CD14-positive monocyte (primary cell): ENCODE measurements around the gene TSHZ2. TPM values are rescaled to one million over a fixed set of nuclear protein-coding genes. Genes with fewer than 3 reads are reported as not detected.

ENCODE experiments used
- DNase-seq, 3 donors: peaks; one replicate each; pipeline ENCODE4 v3.0.0-alpha.2; 2011 to 2022
- H2AFZ ChIP-seq: 2 replicates; pipeline ENCODE4 v1.6.0; 2012; ENCODE audit warnings: mild to moderate bottlenecking, low read depth, low read length, inconsistent platforms; ENCODE audit not compliant: insufficient read depth, poor library complexity, severe bottlenecking
- H3K27ac ChIP-seq, 2 donors: 1 replicate in 1 of 2; 2 replicates in 1 of 2; pipeline ENCODE4 v1.5.1; 2012 to 2013; ENCODE audit warnings: low read length in 2 of 2, control low read depth in 1 of 2, inconsistent platforms in 1 of 2, low read depth in 1 of 2, mild to moderate bottlenecking in 1 of 2
- H3K27me3 ChIP-seq, 2 donors: one replicate each; pipeline versions ENCODE4 v1.6.0 to v1.6.1; 2011 to 2013; ENCODE audit warnings: low read length in 2 of 2; ENCODE audit not compliant: control insufficient read depth in 2 of 2, insufficient read depth in 2 of 2
- H3K36me3 ChIP-seq, 2 donors: replicated peaks in 1 of 2; 1 replicate in 1 of 2; 2 replicates in 1 of 2; pipeline versions ENCODE4 v1.5.1 to v1.6.1; 2012 to 2013; ENCODE audit warnings: low read length in 2 of 2, control low read depth in 1 of 2, inconsistent platforms in 1 of 2, mild to moderate bottlenecking in 1 of 2; ENCODE audit not compliant: insufficient read depth in 2 of 2, control insufficient read depth in 1 of 2
- H3K4me1 ChIP-seq, 2 donors: 1 replicate in 1 of 2; 2 replicates in 1 of 2; pipeline versions ENCODE4 v1.5.1 to v1.6.1; 2012 to 2013; ENCODE audit warnings: low read length in 2 of 2, control low read depth in 1 of 2, inconsistent platforms in 1 of 2, mild to moderate bottlenecking in 1 of 2, moderate library complexity in 1 of 2; ENCODE audit not compliant: insufficient read depth in 2 of 2, control insufficient read depth in 1 of 2
- H3K4me2 ChIP-seq: replicated peaks from 2 replicates; pipeline ENCODE3; 2012; ENCODE audit warnings: low read length, moderate library complexity, mild to moderate bottlenecking; ENCODE audit not compliant: poor library complexity, severe bottlenecking; ENCODE audit errors: extremely low read depth
- H3K4me3 ChIP-seq, 3 experiments: fragments of 200-600 bp in 1 of 3; sonication (generic) in 1 of 3; replicated peaks in 1 of 3; 1 replicate in 2 of 3; 2 replicates in 1 of 3; pipeline ENCODE4 v1.5.1; 2011 to 2013; ENCODE audit warnings: low read length in 3 of 3, mild to moderate bottlenecking in 3 of 3, control low read depth in 2 of 3, low read depth in 2 of 3, inconsistent platforms in 1 of 3, moderate library complexity in 1 of 3
- H3K79me2 ChIP-seq: 2 replicates; pipeline ENCODE4 v1.6.0; 2012; ENCODE audit warnings: mild to moderate bottlenecking, control low read depth, inconsistent platforms, low read length, moderate library complexity; ENCODE audit not compliant: insufficient read depth
- H3K9ac ChIP-seq: 2 replicates; pipeline ENCODE4 v1.6.0; 2017; ENCODE audit warnings: low read length, mild to moderate bottlenecking; ENCODE audit not compliant: insufficient read depth, poor library complexity, severe bottlenecking
- H3K9me3 ChIP-seq, 2 donors: replicated peaks in 1 of 2; 1 replicate in 1 of 2; 2 replicates in 1 of 2; pipeline versions ENCODE4 v1.5.1 to v1.6.1; 2012 to 2013; ENCODE audit warnings: low read length in 2 of 2, control low read depth in 1 of 2; ENCODE audit not compliant: control insufficient read depth in 1 of 2, insufficient read depth in 1 of 2
- H4K20me1 ChIP-seq: 2 replicates; pipeline ENCODE4 v1.6.0; 2012; ENCODE audit warnings: mild to moderate bottlenecking, low read length, control low read depth, moderate library complexity; ENCODE audit not compliant: insufficient read depth
- H3K27ac Mint-ChIP-seq, 7 donors: one replicate each; pipeline ENCODE4 v1.8.0; 2020; ENCODE audit warnings: mild to moderate bottlenecking in 7 of 7, mixed read lengths in 7 of 7, moderate library complexity in 6 of 7, inconsistent platforms in 2 of 7
- H3K27me3 Mint-ChIP-seq, 3 donors: one replicate each; pipeline ENCODE4 v1.8.0; 2021 to 2022; ENCODE audit warnings: low read depth in 3 of 3, mild to moderate bottlenecking in 3 of 3, mixed read lengths in 3 of 3, moderate library complexity in 3 of 3, inconsistent platforms in 1 of 3
- H3K36me3 Mint-ChIP-seq, 2 donors: one replicate each; pipeline ENCODE4 v1.8.0; 2020; ENCODE audit warnings: mixed read lengths in 2 of 2, inconsistent platforms in 1 of 2, mild to moderate bottlenecking in 1 of 2
- H3K4me1 Mint-ChIP-seq: one replicate; pipeline ENCODE4 v1.8.0; 2020; ENCODE audit warnings: mild to moderate bottlenecking, mixed read lengths
- H3K4me3 Mint-ChIP-seq, 2 donors: one replicate each; pipeline ENCODE4 v1.8.0; 2020; ENCODE audit warnings: mild to moderate bottlenecking in 2 of 2, mixed read lengths in 2 of 2, moderate library complexity in 1 of 2
- H3K9me3 Mint-ChIP-seq, 7 donors: one replicate each; pipeline ENCODE4 v1.8.0; 2020 to 2022; ENCODE audit warnings: mixed read lengths in 7 of 7, mild to moderate bottlenecking in 6 of 7, moderate library complexity in 6 of 7, inconsistent platforms in 2 of 7
- CTCF ChIP-seq: fragments of 200-600 bp; IDR thresholded peaks from one replicate; pipeline ENCODE4 v1.8.0; 2022; ENCODE audit warnings: antibody characterized with exemption, mild to moderate bottlenecking
- WGBS: methylation state at CpG from one replicate; pipeline ENCODE4 v1.1.5; 2013; ENCODE audit warnings: missing lambda C conversion rate; ENCODE audit not compliant: insufficient coverage; 5-methylcytosine and 5-hydroxymethylcytosine counted together
- intact Hi-C, 2 donors: fragments of 100-400 bp; cut with micrococcal nuclease; formaldehyde crosslinking; loops; one replicate each; pipeline versions ENCODE4 v1.15.0 to v1.15.1; 2023
- polyA plus RNA-seq, 3 donors: library from polyadenylated mRNA; depleted of rRNA in 1 of 3; unstranded in 2 of 3; stranded (reverse) in 1 of 3; fragments of 300-500 nt in 2 of 3; fragments of >200 nt in 1 of 3; fragmentation: Illumina TruSeq in 2 of 3; gene quantifications; 1 replicate in 2 of 3; 2 replicates in 1 of 3; pipeline ENCODE4 v1.2.3, GENCODE V29; 2012 to 2021

The TSHZ2 gene
- polyA plus RNA-seq, 3 donors, result not detected

- intact Hi-C loops, result no loop called here
- no peak for DNase-seq
- Histone ChIP-seq H2AFZ (no peak overlapping the region), H3K36me3 (no peaks in the 10 kb centered on the region), H4K20me1 (no peaks in the 10 kb centered on the region), H3K4me3 (no peak overlapping the region), H3K4me1 (no peaks in the 10 kb centered on the region), H3K4me2 (no peak overlapping the region), H3K27ac (no peak overlapping the region), H3K79me2 (no peaks in the 10 kb centered on the region), H3K9me3 (peaks cover 0 to 2% of the 10 kb centered on the region in 2 donors), H3K27me3 (no peaks in the 10 kb centered on the region), H3K9ac (no peak overlapping the region)
- Mint-ChIP-seq H3K36me3 (no peaks in the 10 kb centered on the region), H3K9me3 (peaks cover 0 to 11% (median 6%) of the 10 kb centered on the region in 7 donors), H3K27me3 (peaks cover 2 to 6% (median 6%) of the 10 kb centered on the region in 3 donors), H3K4me1 (no peaks in the 10 kb centered on the region), H3K27ac (no peak overlapping the region), H3K4me3 (no peak overlapping the region)
- no peak for TF ChIP-seq CTCF
- WGBS, result no CpG with 5 or more reads among the region's 5 CpGs
Measured at GRCh38 chr20:53016534-53017042, 44.4 kb downstream of the TSHZ2 start.

- Mint-ChIP-seq H3K27me3 (peaks cover 2 to 6% (median 6%) of the 10 kb centered on the region in 3 donors), H3K9me3 (peaks cover 0 to 11% (median 6%) of the 10 kb centered on the region in 7 donors), H3K4me1 (no peaks in the 10 kb centered on the region), H3K4me3 (no peak overlapping the region), H3K27ac (no peak overlapping the region), H3K36me3 (no peaks in the 10 kb centered on the region)
- Histone ChIP-seq H4K20me1 (no peaks in the 10 kb centered on the region), H3K27me3 (no peaks in the 10 kb centered on the region), H3K4me1 (no peaks in the 10 kb centered on the region), H3K4me3 (no peak overlapping the region), H3K4me2 (no peak overlapping the region), H3K36me3 (no peaks in the 10 kb centered on the region), H3K27ac (no peak overlapping the region), H2AFZ (no peak overlapping the region), H3K79me2 (no peaks in the 10 kb centered on the region), H3K9me3 (peaks cover 0 to 2% of the 10 kb centered on the region in 2 donors), H3K9ac (no peak overlapping the region)
- intact Hi-C loops, result no loop called here
- no peak for DNase-seq
- no peak for TF ChIP-seq CTCF
- WGBS, result no CpG with 5 or more reads among the region's 4 CpGs
Measured at GRCh38 chr20:53017206-53017605, 45.0 kb downstream of the TSHZ2 start.
